Loucy (cell line): ENCODE results near the gene MLYCD.

Experiments used
- EZH2phosphoT487 ChIP-seq: fragments of 200-600 bp; IDR thresholded peaks from 2 replicates; pipeline ENCODE4 v1.6.1; 2018; ENCODE audit warnings: antibody characterized with exemption, mild to moderate bottlenecking, moderate library complexity, borderline replicate concordance
- TF ChIP-seq, protein P1 (sequence below): fragments of 200-600 bp; sonication (generic); conservative IDR thresholded peaks from 2 replicates; pipeline ENCODE4 v1.5.1; 2014; ENCODE audit warnings: mild to moderate bottlenecking, antibody characterized with exemption, low read length

DNA sequence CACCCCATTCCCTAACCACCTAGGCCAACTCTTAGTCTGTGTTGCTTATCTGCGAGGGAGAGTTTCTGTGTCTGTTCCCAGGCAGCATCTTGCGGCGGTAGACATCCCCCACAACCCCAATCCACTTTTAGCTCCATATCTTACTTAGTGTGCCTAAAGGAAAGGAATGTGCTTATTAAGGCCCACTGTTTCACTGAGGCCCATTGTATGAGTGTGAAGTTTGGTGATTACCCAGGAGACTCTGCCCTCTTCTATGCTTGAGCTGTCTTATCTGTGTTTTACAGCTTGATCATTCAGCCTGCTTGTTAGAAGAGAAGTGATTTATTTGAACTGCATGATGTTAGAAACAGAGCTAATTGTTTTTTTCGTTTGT lies 10.3 kb upstream of the MLYCD start:
- TF ChIP-seq EZH2phosphoT487 = no peak
- TF ChIP-seq, protein P1, sequence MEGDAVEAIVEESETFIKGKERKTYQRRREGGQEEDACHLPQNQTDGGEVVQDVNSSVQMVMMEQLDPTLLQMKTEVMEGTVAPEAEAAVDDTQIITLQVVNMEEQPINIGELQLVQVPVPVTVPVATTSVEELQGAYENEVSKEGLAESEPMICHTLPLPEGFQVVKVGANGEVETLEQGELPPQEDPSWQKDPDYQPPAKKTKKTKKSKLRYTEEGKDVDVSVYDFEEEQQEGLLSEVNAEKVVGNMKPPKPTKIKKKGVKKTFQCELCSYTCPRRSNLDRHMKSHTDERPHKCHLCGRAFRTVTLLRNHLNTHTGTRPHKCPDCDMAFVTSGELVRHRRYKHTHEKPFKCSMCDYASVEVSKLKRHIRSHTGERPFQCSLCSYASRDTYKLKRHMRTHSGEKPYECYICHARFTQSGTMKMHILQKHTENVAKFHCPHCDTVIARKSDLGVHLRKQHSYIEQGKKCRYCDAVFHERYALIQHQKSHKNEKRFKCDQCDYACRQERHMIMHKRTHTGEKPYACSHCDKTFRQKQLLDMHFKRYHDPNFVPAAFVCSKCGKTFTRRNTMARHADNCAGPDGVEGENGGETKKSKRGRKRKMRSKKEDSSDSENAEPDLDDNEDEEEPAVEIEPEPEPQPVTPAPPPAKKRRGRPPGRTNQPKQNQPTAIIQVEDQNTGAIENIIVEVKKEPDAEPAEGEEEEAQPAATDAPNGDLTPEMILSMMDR = no peak
